Measurements from ENCODE around the gene SLC5A3.

Gene SLC5A3

DNA sequence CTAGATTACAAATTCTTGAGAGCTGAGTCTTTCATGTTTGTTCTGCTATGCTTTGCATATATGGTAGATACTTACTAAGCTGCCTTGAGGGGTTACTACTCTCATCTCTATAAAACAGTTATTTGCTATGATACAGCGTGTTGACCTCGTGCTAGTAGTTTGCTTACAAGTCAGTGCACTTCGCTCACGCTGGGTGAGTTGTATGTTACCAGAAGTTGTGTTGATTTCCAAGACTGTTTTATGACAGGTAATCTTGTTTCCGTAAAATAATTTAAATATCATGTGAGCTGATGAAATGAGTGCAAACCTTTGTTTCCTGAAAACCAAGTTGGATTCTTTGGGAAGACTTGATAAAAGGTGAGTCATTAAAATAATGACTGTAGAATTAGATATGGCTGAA is 7.3 kb downstream of the SLC5A3 start:
- H3K36me3 Mint-ChIP-seq: peaks cover 38% of the 10 kb centered on the region
- H3K4me1 Mint-ChIP-seq: peaks cover 95% of the 10 kb centered on the region
- H3K4me3 Mint-ChIP-seq: peak overlapping the region; percentile 76
- H3K9me3 Mint-ChIP-seq: no peaks in the 10 kb centered on the region
- H3K27ac Mint-ChIP-seq: peak overlapping the region; percentile 60
- H3K27me3 Mint-ChIP-seq: no peaks in the 10 kb centered on the region

DNA sequence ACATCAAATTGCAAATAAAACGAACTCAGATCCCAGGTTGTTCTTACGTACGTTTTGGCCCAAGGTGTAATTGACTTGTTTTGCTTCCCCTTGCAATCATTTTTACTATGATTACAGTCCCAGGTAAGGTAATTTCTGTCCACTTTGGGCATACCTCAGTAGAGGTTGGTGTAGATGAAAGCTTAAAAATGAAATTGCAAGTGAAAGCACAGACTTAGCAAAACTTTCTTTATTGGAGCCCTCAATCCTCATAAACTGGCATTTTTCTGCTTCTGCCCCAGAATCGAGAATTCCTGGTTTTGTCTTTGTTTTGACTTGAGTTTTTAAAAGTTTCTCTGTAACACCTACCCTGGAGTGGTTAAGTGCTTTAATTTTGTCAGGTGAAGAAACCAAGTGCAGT is 9.4 kb downstream of the SLC5A3 start:
- H3K4me3 Mint-ChIP-seq: peak overlapping the region; percentile 45
- H3K4me1 Mint-ChIP-seq: peaks cover 74% of the 10 kb centered on the region
- no peaks in the 10 kb centered on the region for H3K9me3 Mint-ChIP-seq
- no peaks in the 10 kb centered on the region for H3K27me3 Mint-ChIP-seq
- peak overlapping the region; percentile 14 for H3K27ac Mint-ChIP-seq
- peaks cover 35% of the 10 kb centered on the region for H3K36me3 Mint-ChIP-seq

DNA sequence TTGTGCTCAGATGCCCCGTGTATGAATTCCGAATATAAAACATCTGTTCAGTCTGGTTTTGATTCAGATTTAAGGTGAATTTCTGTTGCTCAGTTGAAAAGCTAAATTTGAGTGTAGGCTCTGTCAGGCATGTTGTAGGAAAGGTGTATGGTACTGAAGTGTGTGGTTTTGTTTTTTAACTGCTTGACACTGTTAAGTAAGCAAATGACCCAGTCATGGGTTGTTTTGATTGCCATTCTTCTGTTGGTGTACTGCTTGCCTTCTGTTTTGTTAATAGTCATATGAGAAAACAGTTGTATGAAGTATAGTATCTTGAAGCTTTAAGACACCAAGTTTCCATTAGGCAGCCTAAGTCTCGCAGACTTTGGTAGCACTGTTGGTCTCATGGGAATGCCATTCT is 10.0 kb downstream of the SLC5A3 start:
- Mint-ChIP-seq H3K36me3 (peaks cover 35% of the 10 kb centered on the region), H3K27ac (peak overlapping the region; percentile 19), H3K9me3 (no peaks in the 10 kb centered on the region), H3K4me3 (peak overlapping the region; percentile 45), H3K4me1 (peaks cover 68% of the 10 kb centered on the region), H3K27me3 (no peaks in the 10 kb centered on the region)

DNA sequence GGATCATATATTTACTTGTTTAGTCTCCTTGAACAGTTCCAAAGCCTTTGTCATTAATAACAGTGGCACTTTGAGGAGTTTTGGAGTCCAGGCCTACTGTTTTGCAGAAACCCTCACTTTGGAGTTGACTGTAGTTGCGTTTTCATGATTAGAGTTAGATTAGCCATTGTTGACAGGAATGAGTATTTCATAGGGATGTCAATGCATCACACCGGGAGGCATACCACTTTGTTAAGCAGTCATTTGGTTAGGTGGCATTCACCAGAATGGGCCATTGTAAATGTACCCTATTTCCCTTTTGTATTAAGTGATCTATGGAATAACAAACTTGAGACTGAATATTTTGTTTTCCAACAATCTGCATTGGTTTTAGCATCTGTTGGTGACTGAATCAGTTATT is 11.8 kb downstream of the SLC5A3 start:
- peaks cover 33% of the 10 kb centered on the region for H3K36me3 Mint-ChIP-seq
- peaks cover 61% of the 10 kb centered on the region for H3K4me1 Mint-ChIP-seq
- no peak overlapping the region for H3K27ac Mint-ChIP-seq
- H3K9me3 Mint-ChIP-seq: no peaks in the 10 kb centered on the region
- peak overlapping the region; percentile 9 for H3K4me3 Mint-ChIP-seq
- no peaks in the 10 kb centered on the region for H3K27me3 Mint-ChIP-seq

DNA sequence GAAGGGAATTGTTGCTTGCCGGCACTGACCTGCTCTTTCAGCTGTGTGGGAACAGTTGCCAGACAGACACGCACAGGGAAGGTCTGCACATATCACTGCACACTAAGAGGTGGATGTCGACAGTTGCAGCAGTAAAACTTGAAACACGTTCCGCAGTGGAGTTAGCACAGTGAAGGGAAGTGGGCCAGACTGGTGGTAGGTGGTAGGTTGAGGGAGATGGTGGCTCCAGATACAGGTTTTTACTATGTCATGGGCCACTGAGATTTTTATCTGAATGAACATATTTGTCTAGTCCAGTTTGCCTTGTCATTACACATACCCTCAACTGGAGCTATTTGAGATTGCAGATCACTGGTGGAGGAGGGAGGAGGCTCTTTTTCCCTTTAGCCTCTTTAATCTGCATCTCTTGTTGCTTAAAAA is 13.5 kb downstream of the SLC5A3 start:
- Mint-ChIP-seq H3K36me3 (peaks cover 23% of the 10 kb centered on the region), H3K27ac (no peak overlapping the region), H3K9me3 (no peaks in the 10 kb centered on the region), H3K4me3 (no peak overlapping the region), H3K4me1 (peaks cover 61% of the 10 kb centered on the region), H3K27me3 (no peaks in the 10 kb centered on the region)

DNA sequence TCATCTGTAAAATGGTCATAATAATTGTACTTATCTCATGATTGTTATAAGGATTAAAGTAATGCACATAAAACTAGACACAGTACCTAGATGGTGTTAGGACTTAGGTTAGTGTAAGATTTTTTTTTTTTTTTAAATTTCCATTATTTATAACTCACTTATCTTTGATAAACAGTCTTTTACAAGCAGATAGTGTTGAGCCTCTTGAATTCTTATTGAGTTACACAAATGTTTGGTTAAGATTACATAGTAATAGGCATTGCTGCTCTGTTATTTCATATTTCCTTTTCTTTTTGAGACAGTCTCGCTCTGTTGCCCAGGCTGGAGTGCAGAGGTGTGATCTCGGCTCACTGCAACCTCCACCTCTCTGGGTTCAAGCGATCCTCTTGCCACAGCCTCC is 15.4 kb downstream of the SLC5A3 start:
- peaks cover 59% of the 10 kb centered on the region for H3K4me1 Mint-ChIP-seq
- peaks cover 9% of the 10 kb centered on the region for H3K36me3 Mint-ChIP-seq
- no peaks in the 10 kb centered on the region for H3K27me3 Mint-ChIP-seq
- H3K9me3 Mint-ChIP-seq: no peaks in the 10 kb centered on the region
- H3K4me3 Mint-ChIP-seq: no peak overlapping the region
- H3K27ac Mint-ChIP-seq: no peak overlapping the region

DNA sequence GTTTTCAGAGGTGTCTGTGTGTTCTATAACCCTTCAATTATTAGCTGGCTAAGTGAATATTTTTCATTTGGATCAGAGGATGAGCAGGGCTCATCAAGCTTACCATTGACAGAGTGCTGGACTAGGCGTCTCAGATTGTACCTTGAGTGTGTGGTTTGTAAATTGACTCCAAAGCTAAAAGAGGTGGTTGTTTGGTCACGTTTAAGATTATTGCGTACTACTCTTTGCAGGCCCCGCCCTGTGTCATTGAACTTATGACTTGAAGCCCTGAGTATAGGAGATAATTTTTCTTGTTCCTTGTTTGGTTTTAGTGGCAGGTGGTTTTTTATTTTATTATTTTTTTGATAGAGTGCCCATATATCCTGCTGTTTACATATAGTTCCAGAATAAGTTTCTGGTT is 17.7 kb downstream of the SLC5A3 start:
- Mint-ChIP-seq H3K36me3 (peaks cover 15% of the 10 kb centered on the region), H3K27me3 (no peaks in the 10 kb centered on the region), H3K4me3 (no peak overlapping the region), H3K27ac (no peak overlapping the region), H3K4me1 (peaks cover 67% of the 10 kb centered on the region), H3K9me3 (no peaks in the 10 kb centered on the region)

DNA sequence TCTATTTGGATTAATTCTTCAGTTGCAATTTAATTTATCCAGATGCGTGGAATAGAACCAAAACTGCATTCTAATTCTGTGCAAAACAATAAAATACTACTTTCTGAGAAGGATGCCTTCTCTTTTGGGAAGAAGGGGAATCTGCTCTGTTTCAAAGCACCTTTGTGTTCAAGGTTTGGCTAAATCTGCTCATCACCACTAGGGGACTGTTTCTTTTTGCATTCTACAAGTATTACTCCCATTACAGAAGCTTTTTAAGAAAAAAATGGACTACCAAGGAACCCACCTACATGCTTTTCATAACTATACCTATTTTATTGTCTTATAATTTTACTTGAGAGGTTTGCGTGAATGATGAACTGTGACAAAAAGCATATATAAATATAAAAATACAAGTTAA is 18.2 kb downstream of the SLC5A3 start:
- Mint-ChIP-seq H3K27ac (no peak overlapping the region), H3K9me3 (no peaks in the 10 kb centered on the region), H3K27me3 (no peaks in the 10 kb centered on the region), H3K4me1 (peaks cover 68% of the 10 kb centered on the region), H3K4me3 (no peak overlapping the region), H3K36me3 (peaks cover 18% of the 10 kb centered on the region)

DNA sequence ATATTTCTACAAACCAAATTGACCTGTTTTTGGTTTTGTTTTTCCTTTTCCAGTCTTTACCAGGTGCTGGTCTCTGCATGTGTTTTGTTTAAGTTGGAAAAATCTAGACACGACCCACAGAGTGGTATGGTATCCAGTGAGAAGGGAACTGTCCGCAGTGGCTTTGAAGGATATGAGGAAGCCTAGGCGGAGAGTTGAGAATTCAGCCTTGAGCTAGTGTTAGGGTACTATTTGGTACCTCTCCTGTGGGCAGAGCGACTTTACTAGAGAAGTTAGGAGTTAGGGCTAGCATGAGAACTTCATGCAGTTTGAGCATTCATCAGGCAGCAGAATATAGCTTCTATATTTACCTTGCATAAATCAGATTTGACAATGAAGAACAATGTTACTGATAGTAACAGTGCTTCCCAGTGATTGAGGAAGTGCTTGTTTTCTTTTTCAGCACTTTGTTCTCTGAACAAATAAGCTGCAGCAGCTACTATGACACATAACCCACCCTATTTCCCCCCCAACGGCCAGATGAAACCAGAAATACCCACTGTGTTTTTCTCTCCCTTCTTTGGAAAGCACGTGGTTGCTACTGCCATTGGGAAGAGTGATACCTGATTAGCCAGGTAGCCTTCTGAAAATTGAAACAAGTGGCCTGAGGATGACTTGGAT is 19.0 kb downstream of the SLC5A3 start:
- peaks cover 76% of the 10 kb centered on the region for H3K4me1 Mint-ChIP-seq
- H3K27me3 Mint-ChIP-seq: no peaks in the 10 kb centered on the region
- no peak overlapping the region for H3K27ac Mint-ChIP-seq
- H3K9me3 Mint-ChIP-seq: no peaks in the 10 kb centered on the region
- H3K36me3 Mint-ChIP-seq: peaks cover 25% of the 10 kb centered on the region
- H3K4me3 Mint-ChIP-seq: peak overlapping the region; percentile 8

DNA sequence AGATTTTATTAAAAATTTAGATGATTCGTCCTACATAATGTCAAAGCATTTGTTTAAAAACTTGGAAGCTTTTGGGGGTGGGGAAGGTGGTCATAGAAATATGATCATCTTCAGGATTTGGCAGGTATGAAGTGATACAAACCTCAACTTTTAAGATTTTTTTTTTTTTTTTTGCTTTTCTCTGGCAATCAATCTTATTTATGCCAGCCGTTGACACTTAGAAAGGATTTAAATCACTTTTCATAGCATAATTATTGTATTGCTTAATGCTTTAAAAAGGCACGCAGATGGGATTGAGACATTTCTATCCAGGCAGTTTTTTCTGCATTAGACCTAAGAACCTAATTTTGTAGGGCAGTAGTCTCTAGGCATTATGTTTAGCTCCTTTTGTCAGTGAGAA is 19.7 kb downstream of the SLC5A3 start:
- peaks cover 25% of the 10 kb centered on the region for H3K36me3 Mint-ChIP-seq
- no peaks in the 10 kb centered on the region for H3K9me3 Mint-ChIP-seq
- H3K27ac Mint-ChIP-seq: no peak overlapping the region
- no peaks in the 10 kb centered on the region for H3K27me3 Mint-ChIP-seq
- peaks cover 83% of the 10 kb centered on the region for H3K4me1 Mint-ChIP-seq
- no peak overlapping the region for H3K4me3 Mint-ChIP-seq

DNA sequence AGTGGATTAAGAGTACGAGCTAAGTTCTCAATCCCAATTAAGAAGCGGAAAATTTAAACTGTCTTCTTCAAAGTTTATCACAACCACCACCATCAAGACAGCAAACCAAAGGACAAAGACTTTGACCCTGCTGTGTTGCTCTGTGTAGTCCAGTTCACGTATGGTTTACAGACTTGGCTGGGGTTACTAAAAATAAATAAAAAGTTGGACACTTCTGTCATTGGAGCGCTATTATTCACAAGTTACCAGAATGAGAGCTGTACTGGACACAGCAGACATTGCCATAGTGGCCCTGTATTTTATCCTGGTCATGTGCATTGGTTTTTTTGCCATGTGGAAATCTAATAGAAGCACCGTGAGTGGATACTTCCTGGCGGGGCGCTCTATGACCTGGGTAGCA is 21.6 kb downstream of the SLC5A3 start:
- no peaks in the 10 kb centered on the region for H3K27me3 Mint-ChIP-seq
- H3K27ac Mint-ChIP-seq: no peak overlapping the region
- H3K9me3 Mint-ChIP-seq: no peaks in the 10 kb centered on the region
- H3K4me1 Mint-ChIP-seq: peaks cover 92% of the 10 kb centered on the region
- H3K36me3 Mint-ChIP-seq: peaks cover 22% of the 10 kb centered on the region
- no peak overlapping the region for H3K4me3 Mint-ChIP-seq

DNA sequence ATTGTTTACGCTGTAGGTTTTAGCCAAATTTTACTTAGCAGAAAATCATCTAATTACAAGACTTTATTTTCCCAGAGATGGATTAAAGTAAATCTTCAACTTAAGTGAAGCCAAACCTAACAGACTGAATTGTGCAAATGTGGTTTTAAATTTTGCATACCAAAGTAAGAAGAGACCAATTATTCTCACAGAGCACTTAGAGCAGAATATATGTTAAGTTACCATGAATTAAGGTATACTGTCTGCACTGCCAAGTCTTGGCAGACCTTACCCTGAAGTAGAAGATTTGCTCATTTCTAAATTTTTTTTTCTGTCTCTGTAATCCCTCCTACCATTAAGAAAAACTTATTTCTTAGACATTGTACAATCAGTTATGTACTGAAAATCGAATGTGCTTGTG is 24.1 kb downstream of the SLC5A3 start:
- Mint-ChIP-seq H3K9me3 (no peaks in the 10 kb centered on the region), H3K36me3 (peaks cover 28% of the 10 kb centered on the region), H3K4me3 (no peak overlapping the region), H3K27me3 (no peaks in the 10 kb centered on the region), H3K4me1 (peaks cover 94% of the 10 kb centered on the region), H3K27ac (no peak overlapping the region)

DNA sequence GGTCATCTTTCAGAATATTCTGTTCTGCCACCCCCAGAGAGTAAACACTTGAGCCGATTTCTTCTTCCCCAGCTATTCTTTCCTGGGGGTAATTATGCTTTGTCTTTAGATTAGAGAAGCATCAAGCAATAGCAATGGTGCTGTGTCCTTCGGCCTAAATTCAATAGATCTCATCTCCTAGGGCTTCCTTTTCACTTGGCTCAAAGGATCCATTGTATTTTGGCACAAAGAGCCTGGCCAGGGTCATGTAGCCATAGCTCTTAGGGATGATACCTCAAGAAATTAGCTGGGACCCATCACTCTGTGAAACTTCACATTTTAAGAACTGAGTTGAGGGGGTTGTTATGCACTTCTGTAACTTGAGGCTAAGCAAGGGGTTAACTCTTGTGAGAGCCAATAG is 27.0 kb downstream of the SLC5A3 start:
- Mint-ChIP-seq H3K9me3 (no peaks in the 10 kb centered on the region), H3K27ac (no peak overlapping the region), H3K4me1 (peaks cover 90% of the 10 kb centered on the region), H3K4me3 (no peak overlapping the region), H3K27me3 (no peaks in the 10 kb centered on the region), H3K36me3 (peaks cover 34% of the 10 kb centered on the region)

DNA sequence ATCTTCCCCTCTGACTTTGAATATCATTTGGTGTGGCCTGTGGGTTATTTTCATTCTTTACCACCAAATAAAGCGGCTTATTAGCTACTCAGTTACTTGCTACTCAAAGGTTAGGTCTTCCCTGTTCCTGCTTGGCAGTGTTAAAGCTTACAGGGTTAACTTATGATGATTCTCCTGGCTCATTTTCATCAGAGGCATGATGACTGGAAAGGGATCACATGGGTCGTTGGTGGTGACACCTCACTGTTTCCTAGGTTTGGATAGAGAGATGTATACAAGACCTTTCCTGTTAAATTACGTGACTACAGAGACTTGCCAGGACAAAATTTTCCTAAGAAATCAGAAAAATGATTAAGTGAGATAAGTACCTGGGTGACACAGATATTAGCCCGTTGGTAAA is 27.4 kb downstream of the SLC5A3 start:
- peaks cover 32% of the 10 kb centered on the region for H3K36me3 Mint-ChIP-seq
- peak overlapping the region; percentile 70 for H3K27ac Mint-ChIP-seq
- H3K4me3 Mint-ChIP-seq: no peak overlapping the region
- H3K27me3 Mint-ChIP-seq: no peaks in the 10 kb centered on the region
- peaks cover 90% of the 10 kb centered on the region for H3K4me1 Mint-ChIP-seq
- no peaks in the 10 kb centered on the region for H3K9me3 Mint-ChIP-seq

DNA sequence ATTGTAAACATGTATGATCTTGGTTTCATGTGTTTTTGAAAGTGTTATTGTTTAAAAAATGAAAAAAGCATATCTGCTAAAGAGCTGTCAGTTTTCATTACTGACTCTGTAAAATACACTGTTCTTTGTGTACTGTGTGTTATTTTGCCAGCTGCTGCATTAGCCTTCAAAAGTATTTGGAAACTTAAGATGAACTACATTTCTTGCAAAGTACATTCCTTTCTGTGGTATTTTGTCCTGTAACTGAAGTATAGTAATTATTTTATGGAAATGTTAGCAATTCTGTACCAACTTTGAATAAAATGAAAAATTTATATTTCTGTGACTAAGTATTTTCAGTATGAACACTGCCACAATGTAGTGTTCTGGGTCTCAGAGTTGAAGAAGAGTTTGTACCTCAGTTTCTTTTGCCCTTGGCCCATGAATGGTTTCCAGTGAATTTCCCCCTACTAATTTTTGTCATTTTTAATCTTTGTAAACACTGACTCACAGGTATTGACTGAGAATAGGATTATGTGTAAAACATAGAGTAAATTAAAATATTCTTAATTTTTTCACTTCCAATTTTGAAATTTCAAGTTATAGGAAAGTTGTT is 32.7 kb downstream of the SLC5A3 start:
- Mint-ChIP-seq H3K27me3 (no peaks in the 10 kb centered on the region), H3K27ac (no peak overlapping the region), H3K9me3 (no peaks in the 10 kb centered on the region), H3K36me3 (peaks cover 28% of the 10 kb centered on the region), H3K4me1 (peaks cover 81% of the 10 kb centered on the region), H3K4me3 (no peak overlapping the region)

DNA sequence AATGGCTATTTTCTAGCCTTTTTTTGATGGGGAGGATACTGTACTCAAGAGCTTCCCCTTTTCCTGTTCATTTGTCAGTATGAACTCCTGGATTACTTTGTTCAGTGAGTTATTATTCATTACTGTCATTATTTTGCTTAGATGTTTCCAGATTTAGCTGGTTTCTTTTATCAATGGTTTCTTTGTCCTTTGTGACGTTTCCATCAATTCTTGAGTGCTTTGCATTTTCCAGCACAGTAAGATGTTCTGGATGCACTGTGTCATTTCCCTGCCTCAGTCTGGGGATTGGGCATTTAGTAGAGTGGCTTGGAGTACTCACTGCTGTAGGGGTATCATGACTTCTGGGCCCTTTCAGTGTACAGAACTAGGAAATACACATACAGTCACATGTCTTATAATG is 34.2 kb downstream of the SLC5A3 start:
- H3K36me3 Mint-ChIP-seq: peaks cover 32% of the 10 kb centered on the region
- H3K4me3 Mint-ChIP-seq: no peak overlapping the region

DNA sequence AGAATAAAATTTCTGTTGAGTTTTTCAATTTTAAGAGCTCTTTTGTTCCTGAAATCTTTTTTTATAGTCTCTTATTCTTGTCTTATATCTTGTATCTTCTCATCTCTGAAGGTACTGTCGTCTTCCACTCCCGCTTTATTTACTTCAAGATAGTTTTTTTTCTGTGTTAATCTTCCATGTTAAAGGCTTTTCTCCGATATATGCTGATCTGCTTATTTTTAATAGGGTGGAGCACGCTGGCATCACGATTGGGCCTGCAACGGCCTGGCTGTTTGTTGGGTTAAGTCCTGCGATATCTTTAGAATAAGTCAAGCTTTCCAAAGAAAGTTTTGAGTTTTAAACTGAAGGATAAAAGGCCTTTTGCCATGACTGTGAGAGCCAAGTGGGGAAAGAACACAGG is 35.7 kb downstream of the SLC5A3 start:
- Mint-ChIP-seq H3K27me3 (no peaks in the 10 kb centered on the region), H3K4me1 (peaks cover 79% of the 10 kb centered on the region), H3K9me3 (no peaks in the 10 kb centered on the region), H3K4me3 (no peak overlapping the region), H3K36me3 (peaks cover 28% of the 10 kb centered on the region), H3K27ac (peak overlapping the region; percentile 57)

More for the DNA sequence above, 34.2 kb downstream of the SLC5A3 start:
- Mint-ChIP-seq H3K27me3 (no peaks in the 10 kb centered on the region), H3K27ac (no peak overlapping the region), H3K9me3 (no peaks in the 10 kb centered on the region), H3K4me1 (peaks cover 81% of the 10 kb centered on the region)

All from activated naive CD4-positive, alpha-beta T cell treated with anti-CD3 and anti-CD28 coated beads, Interleukin-2, amount 50 U/mL, for 24 hours (primary cell).